ENCODE results near the gene FOXI2.

DNA sequence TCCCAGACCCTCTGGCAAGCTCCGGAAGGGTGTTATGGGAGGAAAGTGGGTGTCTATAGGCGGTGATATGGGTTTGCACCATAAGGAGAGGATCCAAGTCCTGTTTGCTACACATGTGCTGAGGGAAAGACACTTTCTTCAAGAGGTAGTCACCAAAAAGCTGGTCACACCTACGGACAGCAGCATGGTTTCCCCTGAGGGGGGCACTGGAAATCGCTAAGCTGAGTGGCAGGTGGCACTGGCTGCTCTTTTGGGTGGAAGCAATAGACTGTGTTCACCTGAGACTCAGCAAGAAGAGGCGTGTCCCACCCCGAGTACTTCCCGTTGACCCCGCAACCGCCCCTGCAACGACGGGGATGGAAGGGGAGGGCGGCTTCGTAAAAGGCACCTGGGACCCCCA, 1.8 kb upstream of the FOXI2 start:
- TF ChIP-seq, protein P1, sequence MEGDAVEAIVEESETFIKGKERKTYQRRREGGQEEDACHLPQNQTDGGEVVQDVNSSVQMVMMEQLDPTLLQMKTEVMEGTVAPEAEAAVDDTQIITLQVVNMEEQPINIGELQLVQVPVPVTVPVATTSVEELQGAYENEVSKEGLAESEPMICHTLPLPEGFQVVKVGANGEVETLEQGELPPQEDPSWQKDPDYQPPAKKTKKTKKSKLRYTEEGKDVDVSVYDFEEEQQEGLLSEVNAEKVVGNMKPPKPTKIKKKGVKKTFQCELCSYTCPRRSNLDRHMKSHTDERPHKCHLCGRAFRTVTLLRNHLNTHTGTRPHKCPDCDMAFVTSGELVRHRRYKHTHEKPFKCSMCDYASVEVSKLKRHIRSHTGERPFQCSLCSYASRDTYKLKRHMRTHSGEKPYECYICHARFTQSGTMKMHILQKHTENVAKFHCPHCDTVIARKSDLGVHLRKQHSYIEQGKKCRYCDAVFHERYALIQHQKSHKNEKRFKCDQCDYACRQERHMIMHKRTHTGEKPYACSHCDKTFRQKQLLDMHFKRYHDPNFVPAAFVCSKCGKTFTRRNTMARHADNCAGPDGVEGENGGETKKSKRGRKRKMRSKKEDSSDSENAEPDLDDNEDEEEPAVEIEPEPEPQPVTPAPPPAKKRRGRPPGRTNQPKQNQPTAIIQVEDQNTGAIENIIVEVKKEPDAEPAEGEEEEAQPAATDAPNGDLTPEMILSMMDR (IDR thresholded peaks at IDR 0.05) = no peak
- TF ChIP-seq POLR2A (IDR thresholded peaks at IDR 0.05) = no peak
